Mesenchymal stem cell (in vitro differentiated cells and primary cell): ENCODE results near the gene SLC22A31.

Experiments used
- DNase-seq: peaks from one replicate; pipeline ENCODE4 v3.0.0-alpha.2; 2013
- H2AFZ ChIP-seq: one replicate; pipeline ENCODE4 v1.6.1; 2013; ENCODE audit warnings: low read depth, mild to moderate bottlenecking, control low read depth, inconsistent platforms, low read length, moderate library complexity
- H2AK5ac ChIP-seq: 2 replicates; pipeline ENCODE4 v1.6.1; 2013; ENCODE audit warnings: low read length, moderate library complexity, mild to moderate bottlenecking, inconsistent platforms; ENCODE audit not compliant: severe bottlenecking
- H2BK120ac ChIP-seq: one replicate; pipeline ENCODE4 v1.6.1; 2013; ENCODE audit warnings: low read depth, mild to moderate bottlenecking, inconsistent platforms, low read length, moderate library complexity
- H2BK12ac ChIP-seq, 2 experiments: one replicate each; pipeline ENCODE4 v1.6.1; 2013; ENCODE audit warnings: inconsistent platforms in 2 of 2, low read length in 2 of 2, mild to moderate bottlenecking in 2 of 2, moderate library complexity in 2 of 2, control low read depth in 1 of 2
- H2BK15ac ChIP-seq: one replicate; pipeline ENCODE4 v1.6.1; 2013; ENCODE audit warnings: mild to moderate bottlenecking, low read depth, inconsistent platforms; ENCODE audit not compliant: poor library complexity, severe bottlenecking
- H2BK5ac ChIP-seq: 2 replicates; pipeline ENCODE4 v1.6.1; 2013; ENCODE audit warnings: low read depth, mild to moderate bottlenecking, low read length, control low read depth, inconsistent platforms; ENCODE audit not compliant: poor library complexity, severe bottlenecking
- H3K14ac ChIP-seq, 2 experiments: one replicate each; pipeline ENCODE4 v1.6.1; 2013; ENCODE audit warnings: inconsistent platforms in 2 of 2, low read length in 2 of 2, control low read depth in 1 of 2, mild to moderate bottlenecking in 1 of 2, moderate library complexity in 1 of 2
- H3K18ac ChIP-seq, 2 experiments: one replicate each; pipeline ENCODE4 v1.6.1; 2013; ENCODE audit warnings: inconsistent platforms in 2 of 2, low read length in 2 of 2, control low read depth in 1 of 2, low read depth in 1 of 2, mild to moderate bottlenecking in 1 of 2
- H3K23ac ChIP-seq, 2 experiments: one replicate each; pipeline ENCODE4 v1.6.1; 2013; ENCODE audit warnings: inconsistent platforms in 2 of 2, low read length in 2 of 2, mild to moderate bottlenecking in 2 of 2, moderate library complexity in 2 of 2, control low read depth in 1 of 2
- H3K27ac ChIP-seq: 2 replicates; pipeline ENCODE4 v1.5.1; 2013; ENCODE audit warnings: mild to moderate bottlenecking, moderate library complexity, low read length, control low read depth, inconsistent platforms; ENCODE audit not compliant: poor library complexity, severe bottlenecking
- H3K27me3 ChIP-seq, 2 experiments: 2 replicates each; pipeline versions ENCODE4 v1.6.1 to v1.7.0; 2013; ENCODE audit warnings: low read length in 2 of 2, mild to moderate bottlenecking in 2 of 2, moderate library complexity in 2 of 2, control low read depth in 1 of 2, inconsistent platforms in 1 of 2; ENCODE audit not compliant: control insufficient read depth in 1 of 2, insufficient read depth in 1 of 2
- H3K36me3 ChIP-seq, 2 experiments: 2 replicates each; pipeline versions ENCODE4 v1.6.1 to v1.7.0; 2013; ENCODE audit warnings: low read length in 2 of 2, control low read depth in 1 of 2, inconsistent platforms in 1 of 2, low read depth in 1 of 2, mild to moderate bottlenecking in 1 of 2; ENCODE audit not compliant: insufficient read depth in 2 of 2, control insufficient read depth in 1 of 2
- H3K4ac ChIP-seq, 2 experiments: one replicate each; pipeline ENCODE4 v1.6.1; 2013; ENCODE audit warnings: inconsistent platforms in 2 of 2, low read length in 2 of 2, mild to moderate bottlenecking in 2 of 2, moderate library complexity in 2 of 2, control low read depth in 1 of 2, low read depth in 1 of 2
- H3K4me1 ChIP-seq: 2 replicates; pipeline ENCODE4 v1.6.1; 2013; ENCODE audit warnings: low read depth, low read length, control low read depth; ENCODE audit not compliant: control insufficient read depth, insufficient read depth
- H3K4me2 ChIP-seq: 2 replicates; pipeline ENCODE4 v1.6.1; 2013; ENCODE audit warnings: low read length, mild to moderate bottlenecking, inconsistent platforms; ENCODE audit not compliant: poor library complexity, severe bottlenecking
- H3K4me3 ChIP-seq, 2 experiments: 2 replicates each; pipeline versions ENCODE4 v1.5.1 to v1.7.0; 2013; ENCODE audit warnings: low read length in 2 of 2, mild to moderate bottlenecking in 2 of 2, control low read depth in 1 of 2, low read depth in 1 of 2; ENCODE audit not compliant: insufficient read depth in 1 of 2
- H3K79me1 ChIP-seq: replicated peaks from 2 replicates; pipeline ENCODE4 v1.6.1; 2013; ENCODE audit warnings: mild to moderate bottlenecking, control low read depth, low read length, inconsistent platforms; ENCODE audit not compliant: poor library complexity, severe bottlenecking
- H3K9ac ChIP-seq: 2 replicates; pipeline ENCODE4 v1.7.0; 2013; ENCODE audit warnings: mild to moderate bottlenecking, low read length, moderate library complexity
- H3K9me3 ChIP-seq: 2 replicates; pipeline ENCODE4 v1.7.0; 2013; ENCODE audit warnings: mild to moderate bottlenecking, low read length; ENCODE audit not compliant: control insufficient read depth
- H4K8ac ChIP-seq: one replicate; pipeline ENCODE4 v1.6.1; 2013; ENCODE audit warnings: inconsistent platforms, mild to moderate bottlenecking, low read length, moderate library complexity
- H4K91ac ChIP-seq: one replicate; pipeline ENCODE4 v1.6.1; 2013; ENCODE audit warnings: mild to moderate bottlenecking, low read length, inconsistent platforms
- WGBS: methylation state at CpG from one replicate; pipeline ENCODE4 v1.1.7; 2013; ENCODE audit warnings: mixed read lengths; 5-methylcytosine and 5-hydroxymethylcytosine counted together

The SLC22A31 gene

DNA sequence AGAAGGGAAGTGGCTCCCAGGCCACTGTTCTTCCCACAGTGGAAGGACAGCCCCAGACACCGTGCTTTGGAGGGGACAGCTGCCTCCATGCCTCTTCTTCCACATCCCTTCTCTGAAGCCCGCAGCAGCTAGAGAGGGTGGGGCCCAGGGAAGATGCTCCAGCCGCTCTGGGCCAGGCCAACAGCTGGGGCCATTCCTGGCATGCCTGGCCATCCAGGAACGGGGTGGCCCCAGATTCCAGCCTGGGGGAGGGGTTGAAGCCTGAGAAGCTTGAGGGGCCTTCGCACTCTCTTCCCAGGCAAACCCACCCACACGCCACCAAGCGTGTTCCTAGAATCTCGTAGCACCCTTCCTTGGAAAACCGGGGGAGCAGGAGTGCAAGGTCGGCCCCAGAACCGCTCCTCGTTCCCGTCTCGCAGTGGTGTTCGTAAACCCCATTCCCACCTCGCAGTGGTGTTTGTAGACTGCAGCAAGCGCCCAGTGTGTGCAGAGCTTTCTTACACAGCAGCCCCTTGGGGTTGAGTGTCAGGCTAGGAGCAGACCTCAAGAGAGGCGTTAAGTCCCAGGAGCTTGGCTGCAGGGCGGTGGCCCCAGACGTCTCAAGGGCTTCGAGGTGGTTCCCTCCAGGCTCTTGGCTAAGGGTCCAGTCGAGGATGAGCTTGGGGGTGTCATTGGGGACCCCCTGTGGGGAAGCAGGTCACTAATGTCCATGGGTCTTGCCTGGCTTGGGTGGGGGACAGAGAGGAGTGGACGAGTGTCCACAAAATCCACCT lies 26.1 kb downstream of the SLC22A31 start:
- no peak overlapping the region for H2BK5ac ChIP-seq
- H2BK12ac ChIP-seq = no peak overlapping the region
- H3K79me1 ChIP-seq = no peaks in the 10 kb centered on the region
- H4K8ac ChIP-seq = no peak overlapping the region
- H3K23ac ChIP-seq = no peak overlapping the region
- no peak for DNase-seq
- no peak overlapping the region for H4K91ac ChIP-seq
- H3K4me1 ChIP-seq = peaks cover 23% of the 10 kb centered on the region
- H2BK120ac ChIP-seq = no peak overlapping the region
- H2BK15ac ChIP-seq = no peak overlapping the region
- H3K27ac ChIP-seq = no peak overlapping the region
- no peaks in the 10 kb centered on the region for H3K36me3 ChIP-seq
- WGBS = 78% methylated on average over 23 of the region's 23 CpGs
- no peak overlapping the region for H3K4me2 ChIP-seq
- H3K9me3 ChIP-seq = no peaks in the 10 kb centered on the region
- H3K27me3 ChIP-seq = peaks cover 27 to 80% of the 10 kb centered on the region in 2 experiments
- H3K9ac ChIP-seq = no peak overlapping the region
- H3K4ac ChIP-seq = no peak overlapping the region
- no peak overlapping the region for H2AK5ac ChIP-seq
- H3K14ac ChIP-seq = no peak overlapping the region
- no peak overlapping the region for H3K4me3 ChIP-seq
- no peak overlapping the region for H3K18ac ChIP-seq
- H2AFZ ChIP-seq = no peak overlapping the region

DNA sequence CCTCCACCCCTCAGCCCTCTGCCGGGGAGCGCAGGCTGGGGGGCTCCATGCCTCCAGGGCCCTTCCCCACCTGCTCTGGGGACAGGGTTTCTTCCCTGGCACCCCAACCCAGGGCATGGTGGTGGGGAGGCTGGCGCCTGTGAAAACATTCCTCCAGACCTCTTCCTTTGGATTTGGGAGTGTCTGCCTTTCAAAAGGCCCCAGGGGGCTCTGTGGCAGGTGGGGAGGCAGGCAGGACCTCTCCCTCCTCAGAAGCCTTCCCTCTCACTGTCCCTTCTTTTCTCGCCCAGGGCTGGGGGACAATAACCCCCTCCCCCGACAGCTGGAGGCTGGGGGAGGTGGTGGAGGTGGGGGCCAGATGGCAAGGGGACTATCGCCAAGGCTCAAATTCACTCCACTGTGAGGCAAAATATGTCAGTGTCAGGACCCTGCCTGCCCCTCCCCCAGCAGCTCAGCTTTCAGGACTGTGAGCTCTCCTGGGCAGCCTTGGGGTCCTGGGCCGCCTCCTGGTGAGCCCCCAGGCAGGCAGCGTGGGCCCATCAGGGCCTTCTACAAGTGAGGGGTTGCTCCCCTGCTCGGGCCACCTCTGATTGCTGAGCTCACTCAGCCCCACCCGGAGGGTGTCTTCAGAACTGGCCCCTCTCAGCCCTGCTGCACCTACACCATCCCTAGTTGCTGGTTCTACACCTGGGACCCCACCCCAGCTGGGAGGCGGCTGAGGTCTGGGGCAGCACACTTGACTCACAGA lies 27.0 kb downstream of the SLC22A31 start:
- WGBS = 70% methylated on average over 8 of the region's 11 CpGs
- H2BK120ac ChIP-seq = no peak overlapping the region

DNA sequence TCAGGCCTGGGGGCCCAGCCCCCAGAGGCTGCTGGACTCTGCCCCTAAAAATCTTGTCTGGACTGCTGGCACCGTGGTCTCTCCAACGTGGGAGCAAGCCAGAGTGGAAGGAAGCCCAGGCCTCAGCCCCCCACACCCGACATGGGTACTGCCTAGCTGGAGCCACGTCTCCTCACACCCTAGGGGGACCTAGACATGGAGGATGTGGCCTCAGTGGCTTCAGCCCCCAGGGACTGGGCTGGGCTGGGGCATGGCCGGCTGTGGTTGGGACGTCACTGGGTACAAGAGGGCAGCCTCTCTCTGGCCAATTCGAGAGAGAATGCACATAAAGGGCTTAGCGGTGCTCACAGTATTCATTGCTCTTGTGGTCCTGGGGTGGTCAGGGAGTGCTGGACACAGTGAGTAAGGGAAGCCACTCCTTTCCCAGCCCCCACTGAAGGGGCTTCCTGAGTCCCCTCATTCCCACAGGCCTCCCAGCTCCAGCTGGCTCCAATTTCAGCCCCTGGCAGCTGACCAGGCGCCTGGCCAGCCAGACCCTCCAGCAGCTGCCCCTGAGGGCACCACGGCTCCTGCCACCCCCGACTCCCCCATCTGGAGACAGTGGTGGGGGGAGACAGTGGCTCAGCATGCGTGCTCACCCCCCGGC lies 27.7 kb downstream of the SLC22A31 start:
- DNase-seq = no peak
- no peak overlapping the region for H3K18ac ChIP-seq
- H3K9ac ChIP-seq = no peak overlapping the region
- no peak overlapping the region for H2BK120ac ChIP-seq
- no peak overlapping the region for H3K14ac ChIP-seq
- H2AFZ ChIP-seq = no peak overlapping the region
- H3K23ac ChIP-seq = no peak overlapping the region
- H3K79me1 ChIP-seq = no peaks in the 10 kb centered on the region
- H3K4ac ChIP-seq = no peak overlapping the region
- no peak overlapping the region for H3K27ac ChIP-seq
- no peak overlapping the region for H3K4me2 ChIP-seq
- H2AK5ac ChIP-seq = no peak overlapping the region
- H2BK5ac ChIP-seq = no peak overlapping the region
- H3K9me3 ChIP-seq = no peaks in the 10 kb centered on the region
- H2BK12ac ChIP-seq = no peak overlapping the region
- no peaks in the 10 kb centered on the region for H3K36me3 ChIP-seq
- H3K27me3 ChIP-seq = peaks cover 27 to 81% of the 10 kb centered on the region in 2 experiments
- H4K8ac ChIP-seq = no peak overlapping the region
- 79% methylated on average over 13 of the region's 13 CpGs for WGBS
- H3K4me3 ChIP-seq = no peak overlapping the region
- H4K91ac ChIP-seq = no peak overlapping the region
- no peak overlapping the region for H2BK15ac ChIP-seq
- peaks cover 24% of the 10 kb centered on the region for H3K4me1 ChIP-seq

More for the DNA sequence above, 27.0 kb downstream of the SLC22A31 start:
- H3K14ac ChIP-seq = no peak overlapping the region
- peaks cover 27 to 83% of the 10 kb centered on the region in 2 experiments for H3K27me3 ChIP-seq
- DNase-seq = no peak
- H4K91ac ChIP-seq = no peak overlapping the region
- H3K4me3 ChIP-seq = no peak overlapping the region
- no peak overlapping the region for H2AFZ ChIP-seq
- H3K27ac ChIP-seq = no peak overlapping the region
- H3K18ac ChIP-seq = no peak overlapping the region
- H3K4me2 ChIP-seq = no peak overlapping the region
- no peaks in the 10 kb centered on the region for H3K36me3 ChIP-seq
- no peak overlapping the region for H2BK5ac ChIP-seq
- no peaks in the 10 kb centered on the region for H3K9me3 ChIP-seq
- H3K4ac ChIP-seq = no peak overlapping the region
- peaks cover 23% of the 10 kb centered on the region for H3K4me1 ChIP-seq
- no peak overlapping the region for H2AK5ac ChIP-seq
- no peak overlapping the region for H3K9ac ChIP-seq
- H2BK12ac ChIP-seq = no peak overlapping the region
- no peak overlapping the region for H4K8ac ChIP-seq
- H3K23ac ChIP-seq = no peak overlapping the region
- no peak overlapping the region for H2BK15ac ChIP-seq
- no peaks in the 10 kb centered on the region for H3K79me1 ChIP-seq

DNA sequence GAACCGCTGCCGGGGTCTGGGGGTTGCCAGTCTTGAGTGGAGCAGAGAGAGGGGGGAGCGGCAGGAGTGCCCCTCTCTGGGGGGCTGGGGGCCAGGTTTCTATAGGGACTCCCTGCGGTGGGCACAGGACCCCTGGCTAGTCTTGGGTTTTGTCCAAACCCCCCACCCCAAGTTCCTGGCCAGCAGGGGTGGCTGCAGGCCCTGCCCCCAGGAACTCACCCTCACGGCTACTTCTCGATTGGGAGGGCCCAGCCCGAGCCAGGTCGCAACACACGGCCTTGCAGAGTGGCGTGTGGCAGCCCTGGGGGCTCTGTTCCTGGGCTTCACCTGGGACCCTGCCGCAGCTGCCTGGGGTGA lies 28.2 kb downstream of the SLC22A31 start:
- WGBS = 88% methylated on average over 8 of the region's 11 CpGs
- H4K8ac ChIP-seq = no peak overlapping the region
- H2BK120ac ChIP-seq = no peak overlapping the region

More for the DNA sequence above, 28.2 kb downstream of the SLC22A31 start:
- H3K9ac ChIP-seq = no peak overlapping the region
- no peak overlapping the region for H2BK5ac ChIP-seq
- H3K79me1 ChIP-seq = no peaks in the 10 kb centered on the region
- H2AK5ac ChIP-seq = no peak overlapping the region
- DNase-seq = no peak
- H3K27me3 ChIP-seq = peaks cover 27 to 78% of the 10 kb centered on the region in 2 experiments
- no peak overlapping the region for H3K18ac ChIP-seq
- no peak overlapping the region for H3K14ac ChIP-seq
- H3K4ac ChIP-seq = no peak overlapping the region
- no peak overlapping the region for H3K27ac ChIP-seq
- H2BK15ac ChIP-seq = no peak overlapping the region
- H3K9me3 ChIP-seq = no peaks in the 10 kb centered on the region
- no peaks in the 10 kb centered on the region for H3K36me3 ChIP-seq
- H4K91ac ChIP-seq = no peak overlapping the region
- no peak overlapping the region for H3K4me2 ChIP-seq
- H3K4me3 ChIP-seq = no peak overlapping the region
- H3K4me1 ChIP-seq = peaks cover 28% of the 10 kb centered on the region
- H2BK12ac ChIP-seq = no peak overlapping the region
- no peak overlapping the region for H3K23ac ChIP-seq
- no peak overlapping the region for H2AFZ ChIP-seq
